Skeletal muscle satellite cell (primary cell): ENCODE results near the gene PCSK1N.

Experiments
- H3K27me3 ChIP-seq: 2 replicates; pipeline ENCODE4 v1.7.0; 2013; ENCODE audit warnings: low read length; ENCODE audit not compliant: control insufficient read depth, insufficient read depth
- H3K36me3 ChIP-seq: 2 replicates; pipeline ENCODE4 v1.7.0; 2013; ENCODE audit warnings: mild to moderate bottlenecking, control low read depth, low read length; ENCODE audit not compliant: insufficient read depth
- H3K4me1 ChIP-seq: 2 replicates; pipeline ENCODE4 v1.7.0; 2013; ENCODE audit warnings: low read length; ENCODE audit not compliant: control insufficient read depth, insufficient read depth
- H3K4me2 ChIP-seq: 2 replicates; pipeline ENCODE4 v1.7.0; 2013; ENCODE audit warnings: mild to moderate bottlenecking, low read length
- H3K4me3 ChIP-seq: 2 replicates; pipeline ENCODE4 v1.7.0; 2013; ENCODE audit warnings: low read length
- H3K9ac ChIP-seq: 2 replicates; pipeline ENCODE4 v1.7.0; 2013; ENCODE audit warnings: mild to moderate bottlenecking, low read depth, low read length, moderate library complexity
- H3K9me3 ChIP-seq: replicated peaks from 2 replicates; pipeline ENCODE4 v1.7.0; 2013; ENCODE audit warnings: mild to moderate bottlenecking, control low read depth, low read length

PCSK1N gene

DNA sequence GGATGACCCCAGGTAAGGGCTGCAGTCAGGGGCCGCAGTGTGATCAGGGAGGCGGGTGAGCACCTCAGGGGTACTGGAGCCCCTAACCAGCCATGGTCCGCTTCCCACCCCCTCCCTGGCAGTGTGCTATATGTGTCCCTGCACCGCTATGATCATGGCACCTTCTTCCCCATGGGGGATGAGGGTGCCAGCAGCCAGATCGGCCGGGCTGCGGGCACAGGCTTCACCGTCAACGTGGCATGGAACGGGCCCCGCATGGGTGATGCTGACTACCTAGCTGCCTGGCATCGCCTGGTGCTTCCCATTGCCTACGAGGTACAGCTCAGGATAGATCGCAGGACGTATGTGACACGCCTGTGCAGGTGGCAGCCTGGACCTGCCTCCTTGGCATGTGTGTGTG, 17.3 kb downstream of the PCSK1N start:
- H3K9ac ChIP-seq: no peak overlapping the region
- no peaks in the 10 kb centered on the region for H3K4me1 ChIP-seq
- no peaks in the 10 kb centered on the region for H3K27me3 ChIP-seq
- H3K4me2 ChIP-seq: no peak overlapping the region
- H3K36me3 ChIP-seq: peaks cover 3% of the 10 kb centered on the region
- no peaks in the 10 kb centered on the region for H3K9me3 ChIP-seq
- no peak overlapping the region for H3K4me3 ChIP-seq

DNA sequence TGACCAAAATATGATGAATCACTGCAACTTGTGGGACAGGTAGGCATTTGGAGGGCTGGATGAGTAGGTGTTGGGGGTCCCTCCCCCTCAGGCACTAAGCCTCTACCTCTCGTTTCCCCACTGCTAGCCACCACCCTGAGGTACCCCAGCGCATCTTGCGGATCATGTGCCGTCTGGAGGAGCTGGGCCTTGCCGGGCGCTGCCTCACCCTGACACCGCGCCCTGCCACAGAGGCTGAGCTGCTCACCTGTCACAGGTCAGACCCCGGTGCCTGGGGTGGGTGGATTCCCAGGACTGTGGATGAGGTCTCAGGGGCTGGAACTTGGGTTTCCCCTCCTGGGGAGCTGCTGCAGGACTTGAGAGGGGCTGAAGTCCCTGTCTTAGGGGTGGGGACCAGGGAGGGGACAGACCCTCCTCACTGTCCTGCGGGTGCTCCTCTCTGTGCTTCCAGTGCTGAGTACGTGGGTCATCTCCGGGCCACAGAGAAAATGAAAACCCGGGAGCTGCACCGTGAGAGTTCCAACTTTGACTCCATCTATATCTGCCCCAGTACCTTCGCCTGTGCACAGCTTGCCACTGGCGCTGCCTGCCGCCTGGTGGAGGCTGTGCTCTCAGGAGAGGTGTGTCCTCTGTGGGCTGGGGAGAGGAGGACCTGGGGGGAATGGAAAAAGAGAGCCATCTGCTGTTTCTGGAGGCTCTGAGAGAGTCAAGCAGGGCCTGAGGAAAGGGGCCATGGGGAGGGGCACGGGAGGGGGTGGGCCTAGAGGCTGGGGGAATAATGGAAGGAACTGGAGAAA, 19.2 kb downstream of the PCSK1N start:
- peaks cover 3% of the 10 kb centered on the region for H3K36me3 ChIP-seq
- H3K9ac ChIP-seq: no peak overlapping the region

DNA sequence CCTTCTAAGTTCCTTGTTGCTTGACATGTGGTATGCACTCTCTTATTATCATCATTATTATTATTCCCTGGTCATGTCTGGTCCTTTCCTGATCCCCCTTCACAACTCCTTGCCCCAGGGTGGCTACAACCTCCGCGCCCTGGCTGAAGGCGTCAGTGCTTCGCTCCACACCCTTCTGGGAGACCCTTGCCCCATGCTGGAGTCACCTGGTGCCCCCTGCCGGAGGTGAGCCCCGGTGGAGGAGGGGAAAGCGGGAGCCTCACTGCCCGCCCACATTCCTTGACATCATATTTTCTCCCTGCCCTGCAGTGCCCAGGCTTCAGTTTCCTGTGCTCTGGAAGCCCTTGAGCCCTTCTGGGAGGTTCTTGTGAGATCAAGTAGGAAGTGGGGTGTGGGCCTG, 20.1 kb downstream of the PCSK1N start:
- no peaks in the 10 kb centered on the region for H3K9me3 ChIP-seq
- H3K36me3 ChIP-seq: peaks cover 3% of the 10 kb centered on the region
- H3K27me3 ChIP-seq: no peaks in the 10 kb centered on the region
- H3K4me3 ChIP-seq: no peak overlapping the region
- no peak overlapping the region for H3K9ac ChIP-seq
- H3K4me2 ChIP-seq: no peak overlapping the region
- no peaks in the 10 kb centered on the region for H3K4me1 ChIP-seq

More for the DNA sequence above, 19.2 kb downstream of the PCSK1N start:
- Histone ChIP-seq H3K27me3 (no peaks in the 10 kb centered on the region), H3K4me1 (no peaks in the 10 kb centered on the region), H3K4me3 (no peak overlapping the region), H3K9me3 (no peaks in the 10 kb centered on the region), H3K4me2 (no peak overlapping the region)

DNA sequence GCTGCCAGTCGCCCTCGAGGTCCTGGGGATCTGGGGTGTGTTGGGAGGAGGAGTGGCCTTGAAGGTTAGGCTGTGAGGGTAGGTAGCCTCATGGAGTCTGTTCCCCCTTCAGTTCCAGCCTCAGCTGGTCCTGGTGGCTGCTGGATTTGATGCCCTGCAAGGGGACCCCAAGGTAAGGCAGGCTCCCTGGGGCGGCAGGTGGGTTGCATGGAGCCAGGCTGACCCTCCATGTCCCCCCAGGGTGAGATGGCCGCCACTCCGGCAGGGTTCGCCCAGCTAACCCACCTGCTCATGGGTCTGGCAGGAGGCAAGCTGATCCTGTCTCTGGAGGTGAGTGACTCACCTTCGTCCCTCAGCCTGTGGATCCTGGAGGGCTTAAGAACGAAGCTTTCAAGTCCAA, 20.7 kb downstream of the PCSK1N start:
- Histone ChIP-seq H3K9me3 (no peaks in the 10 kb centered on the region), H3K36me3 (peaks cover 3% of the 10 kb centered on the region), H3K4me2 (no peak overlapping the region), H3K4me3 (no peak overlapping the region), H3K4me1 (no peaks in the 10 kb centered on the region), H3K27me3 (no peaks in the 10 kb centered on the region), H3K9ac (no peak overlapping the region)

DNA sequence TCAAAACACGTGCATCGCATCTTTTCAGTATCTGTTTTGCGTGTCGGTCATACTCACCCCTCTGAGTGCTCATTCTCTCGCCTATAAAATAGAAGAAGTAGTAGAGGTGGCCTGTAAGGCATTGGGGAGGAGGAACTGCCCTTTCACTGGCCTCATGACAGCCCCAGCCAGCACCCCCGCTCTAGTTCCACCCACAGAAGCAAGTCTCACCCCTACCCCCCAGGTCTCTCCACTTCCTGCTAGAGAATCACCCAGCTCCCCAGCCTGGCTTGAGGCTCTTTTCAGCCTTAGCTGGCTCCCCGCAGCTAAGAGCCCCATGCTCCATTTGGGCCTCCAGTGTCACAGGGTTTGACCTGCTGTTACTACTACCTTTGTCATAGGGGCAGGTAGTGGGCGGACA, 21.8 kb downstream of the PCSK1N start:
- Histone ChIP-seq H3K9ac (no peak overlapping the region), H3K4me1 (no peaks in the 10 kb centered on the region), H3K27me3 (no peaks in the 10 kb centered on the region), H3K4me2 (no peak overlapping the region), H3K4me3 (no peak overlapping the region), H3K9me3 (no peaks in the 10 kb centered on the region), H3K36me3 (peaks cover 2% of the 10 kb centered on the region)

DNA sequence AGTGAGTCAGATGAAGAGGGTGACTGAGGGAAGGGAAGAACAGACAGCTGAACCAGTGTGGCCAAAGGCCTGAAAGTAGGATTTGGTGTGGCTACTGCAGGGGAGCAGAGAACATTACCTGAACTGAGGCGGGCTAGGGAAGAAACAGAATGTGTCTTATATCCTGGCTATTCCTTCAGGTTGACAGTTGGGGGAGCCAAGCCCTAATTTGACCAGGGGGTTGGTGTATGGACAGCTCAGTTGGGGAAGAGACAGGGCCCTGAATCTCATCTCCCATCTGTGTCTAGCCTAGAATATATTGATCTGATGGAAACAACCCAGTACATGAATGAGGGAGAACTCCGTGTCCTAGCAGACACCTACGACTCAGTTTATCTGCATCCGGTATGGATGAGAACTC, 29.3 kb downstream of the PCSK1N start:
- H3K4me1 ChIP-seq: no peaks in the 10 kb centered on the region
- H3K9ac ChIP-seq: no peak overlapping the region
- no peak overlapping the region for H3K4me2 ChIP-seq
- H3K36me3 ChIP-seq: peaks cover 4% of the 10 kb centered on the region
- no peaks in the 10 kb centered on the region for H3K9me3 ChIP-seq
- H3K4me3 ChIP-seq: no peak overlapping the region
- H3K27me3 ChIP-seq: no peaks in the 10 kb centered on the region

DNA sequence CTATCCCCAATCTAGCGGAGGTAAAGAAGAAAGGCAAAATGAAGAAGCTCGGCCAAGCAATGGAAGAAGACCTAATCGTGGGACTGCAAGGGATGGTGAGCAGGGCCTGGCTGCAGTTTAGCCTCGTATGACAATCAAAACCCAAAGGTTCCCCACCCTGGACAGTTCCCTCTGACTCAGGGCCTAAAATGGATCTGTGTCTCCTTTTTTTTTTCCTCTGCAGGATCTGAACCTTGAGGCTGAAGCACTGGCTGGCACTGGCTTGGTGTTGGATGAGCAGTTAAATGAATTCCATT, 32.6 kb downstream of the PCSK1N start:
- Histone ChIP-seq H3K4me2 (peak overlapping the region; percentile 80), H3K9me3 (no peaks in the 10 kb centered on the region), H3K4me3 (peak overlapping the region; percentile 87), H3K36me3 (peaks cover 2% of the 10 kb centered on the region), H3K9ac (peak overlapping the region; percentile 95), H3K27me3 (no peaks in the 10 kb centered on the region), H3K4me1 (peaks cover 5% of the 10 kb centered on the region)

DNA sequence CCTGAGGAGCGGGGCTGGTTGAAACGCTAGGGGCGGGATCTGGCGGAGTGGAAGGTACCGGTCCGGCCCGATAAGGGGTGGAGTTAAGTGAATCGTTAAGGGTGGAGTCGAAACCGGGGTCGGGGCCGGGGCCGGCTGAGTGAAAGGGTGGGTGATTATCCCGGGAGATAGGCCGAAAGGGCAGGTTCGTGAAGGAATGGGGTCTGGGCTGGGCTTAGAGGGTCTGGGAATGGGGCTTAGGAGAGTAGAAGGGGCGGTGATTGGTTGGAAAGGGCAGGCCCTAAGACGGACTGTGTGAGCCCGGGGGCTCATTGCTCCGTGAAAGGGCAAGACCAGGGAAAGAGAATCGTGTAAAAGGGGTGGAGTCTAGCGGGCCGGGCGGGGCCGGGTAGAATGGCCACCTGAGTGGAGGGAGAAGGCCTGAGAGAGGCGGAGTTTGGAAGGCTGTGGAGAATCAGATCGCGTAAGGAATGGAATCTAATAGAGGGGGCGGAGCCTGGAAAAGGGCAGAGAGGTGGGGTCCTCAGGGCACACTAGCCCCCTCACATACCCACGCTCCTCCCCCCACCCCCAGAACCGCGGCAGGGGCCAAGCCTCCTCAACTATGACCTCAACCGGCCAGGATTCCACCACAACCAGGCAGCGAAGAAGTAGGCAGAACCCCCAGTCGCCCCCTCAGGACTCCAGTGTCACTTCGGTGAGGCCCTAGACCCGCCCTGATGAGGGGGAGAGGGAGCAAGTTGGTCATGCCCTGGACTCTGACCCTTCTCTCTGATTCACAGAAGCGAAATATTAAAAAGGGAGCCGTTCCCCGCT, 33.1 kb downstream of the PCSK1N start:
- Histone ChIP-seq H3K4me3 (peak overlapping the region; percentile 87), H3K36me3 (no peaks in the 10 kb centered on the region), H3K4me1 (peaks cover 5% of the 10 kb centered on the region), H3K27me3 (no peaks in the 10 kb centered on the region), H3K9ac (peak overlapping the region; percentile 95), H3K4me2 (peak overlapping the region; percentile 80), H3K9me3 (no peaks in the 10 kb centered on the region)

DNA sequence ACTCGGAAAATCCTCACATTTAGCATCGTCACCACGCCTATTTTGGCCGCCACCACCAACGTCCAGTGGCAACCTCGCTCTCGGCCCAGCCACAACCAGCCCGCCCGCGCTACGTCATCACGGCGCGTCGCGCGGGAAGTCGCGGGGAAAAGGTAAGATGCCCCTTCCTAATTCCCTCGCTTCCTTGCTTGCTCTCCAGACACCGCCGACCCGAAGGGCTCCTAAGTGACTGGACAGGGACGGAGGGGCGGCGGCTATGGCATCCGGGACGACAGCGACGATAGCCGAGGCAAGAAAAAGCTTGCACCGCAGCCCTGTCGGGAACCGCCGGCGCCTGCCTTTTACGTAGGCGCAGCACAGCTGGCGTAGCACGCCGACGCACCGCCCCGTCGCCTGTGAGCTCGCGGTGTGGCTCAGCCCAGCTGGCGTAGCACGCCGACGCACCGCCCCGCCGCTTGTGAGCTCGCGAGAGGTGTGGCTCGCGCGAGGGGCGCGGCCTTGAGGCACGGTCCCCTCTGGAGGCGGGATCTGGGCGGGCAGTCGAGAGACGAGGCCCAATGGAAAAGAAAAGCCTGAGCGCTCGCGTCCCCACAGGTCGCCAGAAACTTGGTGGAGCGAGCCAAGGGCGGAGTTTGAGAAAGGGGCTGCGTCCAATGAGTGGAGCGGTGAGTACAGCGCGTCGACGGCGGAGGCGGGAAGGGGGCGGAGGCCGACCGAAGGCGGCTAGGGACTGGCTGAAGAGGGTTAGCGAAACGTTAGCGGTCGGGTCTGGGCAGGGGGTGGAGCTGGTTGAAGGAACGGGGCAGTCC, 33.9 kb downstream of the PCSK1N start, which contains the start of gene HDAC6:
HDAC6 (plus strand) TSS at position 788 of the 809 bp plus-strand sequence. CDS start 626 bp downstream, outside the sequence.
- H3K4me1 ChIP-seq: peaks cover 5% of the 10 kb centered on the region
- peak within 1 kb of the TSS; percentile 87 for H3K4me3 ChIP-seq
- no peaks in the 10 kb centered on the region for H3K27me3 ChIP-seq
- no peaks in the 10 kb centered on the region for H3K9me3 ChIP-seq
- H3K36me3 ChIP-seq: no peaks in the 10 kb centered on the region
- peak within 1 kb of the TSS; percentile 95 for H3K9ac ChIP-seq
- peak within 1 kb of the TSS; percentile 86 for H3K4me2 ChIP-seq

DNA sequence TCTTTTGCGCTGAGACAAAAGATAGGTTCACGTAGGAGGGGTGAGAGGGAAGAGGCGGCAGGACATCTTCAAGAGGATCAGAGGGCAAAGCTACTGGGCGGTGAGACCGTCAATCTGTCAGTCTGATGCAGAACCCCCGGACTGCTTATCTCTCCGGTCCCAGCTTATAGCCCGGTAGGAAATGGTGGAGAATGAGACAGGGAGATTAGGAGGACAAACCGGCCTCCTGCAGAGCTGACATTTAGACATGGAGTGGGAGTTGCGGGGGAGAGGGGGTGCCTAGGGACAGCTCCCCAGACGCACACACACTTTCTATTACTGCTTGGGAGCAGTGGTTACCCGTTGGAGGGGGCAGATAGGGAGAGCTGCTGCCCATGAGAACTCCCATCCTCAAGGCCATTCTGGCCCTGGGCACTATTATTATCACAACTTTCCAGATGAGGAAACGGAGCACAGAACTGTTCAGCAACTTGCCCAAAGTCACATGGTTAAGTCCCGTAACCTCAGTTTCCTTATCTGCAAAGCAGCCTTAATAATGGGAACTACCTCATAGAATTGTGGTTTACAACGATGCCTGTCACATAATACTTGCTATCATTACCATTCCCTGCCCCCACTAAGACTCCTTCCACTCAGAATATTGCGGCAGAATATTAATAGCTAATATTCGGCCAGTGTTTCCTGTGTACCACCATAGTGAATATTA, 34.7 kb downstream of the PCSK1N start:
- H3K4me2 ChIP-seq: peak overlapping the region; percentile 86
- H3K4me3 ChIP-seq: peak overlapping the region; percentile 87
- H3K36me3 ChIP-seq: no peaks in the 10 kb centered on the region
- no peaks in the 10 kb centered on the region for H3K9me3 ChIP-seq
- H3K9ac ChIP-seq: peak overlapping the region; percentile 86
- H3K4me1 ChIP-seq: peaks cover 5% of the 10 kb centered on the region
- H3K27me3 ChIP-seq: no peaks in the 10 kb centered on the region

DNA sequence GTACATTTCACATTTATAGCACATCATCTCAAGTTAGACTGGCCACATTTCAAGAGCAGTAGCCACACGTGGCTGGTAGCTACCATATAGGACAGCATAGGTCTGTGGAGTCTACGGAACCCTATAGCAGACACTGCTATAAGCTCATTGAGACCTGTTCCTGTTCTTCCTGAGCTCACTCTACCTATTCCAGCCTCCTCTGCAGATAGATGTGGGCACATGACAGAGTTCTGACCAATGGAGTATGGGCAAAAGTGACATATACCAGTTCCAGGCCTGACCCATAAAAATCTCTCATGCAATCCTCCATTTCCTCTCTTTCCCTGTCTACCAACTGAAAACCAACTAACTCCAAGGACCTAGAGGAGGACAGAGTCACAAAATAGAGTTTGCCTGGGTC, 37.1 kb downstream of the PCSK1N start:
- H3K27me3 ChIP-seq: no peaks in the 10 kb centered on the region
- peaks cover 5% of the 10 kb centered on the region for H3K4me1 ChIP-seq
- H3K9ac ChIP-seq: no peak overlapping the region
- no peaks in the 10 kb centered on the region for H3K36me3 ChIP-seq
- H3K4me2 ChIP-seq: no peak overlapping the region
- H3K9me3 ChIP-seq: no peaks in the 10 kb centered on the region
- H3K4me3 ChIP-seq: no peak overlapping the region
